GM18526 (cell line): ENCODE results near the gene RIMBP2.

Source experiments
- POLR2A ChIP-seq: IDR thresholded peaks from 3 replicates; pipeline ENCODE4 v1.6.1; 2011; ENCODE audit not compliant: insufficient read length; ENCODE audit errors: extremely low read depth

RIMBP2 gene

GRCh38 chr12:130462558-130463274 lies 253.4 kb downstream of the RIMBP2 start:
- TF ChIP-seq POLR2A = no peak

GRCh38 chr12:130461839-130462557 lies 254.1 kb downstream of the RIMBP2 start:
- no peak for TF ChIP-seq POLR2A

- no peak for TF ChIP-seq POLR2A
These were observed 254.7 kb downstream of the RIMBP2 start for GRCh38 chr12:130461447-130461815.

- TF ChIP-seq POLR2A = no peak
These were observed 255.3 kb downstream of the RIMBP2 start for GRCh38 chr12:130460611-130461446.

GRCh38 chr12:130459916-130460315 lies 256.2 kb downstream of the RIMBP2 start:
- TF ChIP-seq POLR2A = no peak

- no peak for TF ChIP-seq POLR2A
These were observed 257.8 kb downstream of the RIMBP2 start for GRCh38 chr12:130458341-130458740.

- TF ChIP-seq POLR2A = no peak
These were observed 258.9 kb downstream of the RIMBP2 start for GRCh38 chr12:130457215-130457614.

GRCh38 chr12:130456375-130457199 lies 259.5 kb downstream of the RIMBP2 start:
- TF ChIP-seq POLR2A = no peak

GRCh38 chr12:130455161-130455560 lies 260.9 kb downstream of the RIMBP2 start:
- TF ChIP-seq POLR2A = no peak

- no peak for TF ChIP-seq POLR2A
These were observed 261.8 kb downstream of the RIMBP2 start for GRCh38 chr12:130454296-130454695.

GRCh38 chr12:130452546-130452945 lies 263.6 kb downstream of the RIMBP2 start:
- TF ChIP-seq POLR2A = no peak

- no peak for TF ChIP-seq POLR2A
These were observed 264.8 kb downstream of the RIMBP2 start for GRCh38 chr12:130451001-130451930.

- no peak for TF ChIP-seq POLR2A
These were observed 266.8 kb downstream of the RIMBP2 start for GRCh38 chr12:130449291-130449690.

GRCh38 chr12:130448044-130448821 lies 267.9 kb downstream of the RIMBP2 start:
- no peak for TF ChIP-seq POLR2A

GRCh38 chr12:130447655-130447965 lies 268.5 kb downstream of the RIMBP2 start:
- no peak for TF ChIP-seq POLR2A
